ENCODE measurements around the gene ARFGAP3. TPM values are rescaled to one million over a fixed set of nuclear protein-coding genes. Genes with fewer than 3 reads are reported as not detected.

Gene ARFGAP3
- total RNA-seq, 1 donor from 2014 or later = 80.8 TPM

- Mint-ChIP-seq H3K4me1 (ENCODE audit: low read depth) (peaks cover 30% of the 10 kb centered on the region), H3K9me3 (ENCODE audit: low read depth) (no peaks in the 10 kb centered on the region), H3K4me3 (ENCODE audit: unreplicated experiment) (no peak overlapping the region), H3K27ac (ENCODE audit: unreplicated experiment) (peak overlapping the region; percentile 73), H3K36me3 (ENCODE audit: low read depth) (no peaks in the 10 kb centered on the region), H3K27me3 (ENCODE audit: low read depth) (no peaks in the 10 kb centered on the region)
- no peak for TF ChIP-seq CTCF (IDR thresholded peaks at IDR 0.05)
- no peak for DNase-seq (ENCODE audit: low spot score)
Observed at GRCh38 chr22:42862045-42862734, 5.1 kb upstream of the ARFGAP3 start.

- Mint-ChIP-seq H3K9me3 (ENCODE audit: low read depth) (no peaks in the 10 kb centered on the region), H3K36me3 (ENCODE audit: low read depth) (no peaks in the 10 kb centered on the region), H3K4me1 (ENCODE audit: low read depth) (peaks cover 32% of the 10 kb centered on the region), H3K27me3 (ENCODE audit: low read depth) (no peaks in the 10 kb centered on the region), H3K27ac (ENCODE audit: unreplicated experiment) (peak overlapping the region; percentile 33), H3K4me3 (ENCODE audit: unreplicated experiment) (no peak overlapping the region)
- no peak for TF ChIP-seq CTCF (IDR thresholded peaks at IDR 0.05)
- DNase-seq (ENCODE audit: low spot score) = no peak
Observed at GRCh38 chr22:42860968-42861367, 3.9 kb upstream of the ARFGAP3 start.

DNA sequence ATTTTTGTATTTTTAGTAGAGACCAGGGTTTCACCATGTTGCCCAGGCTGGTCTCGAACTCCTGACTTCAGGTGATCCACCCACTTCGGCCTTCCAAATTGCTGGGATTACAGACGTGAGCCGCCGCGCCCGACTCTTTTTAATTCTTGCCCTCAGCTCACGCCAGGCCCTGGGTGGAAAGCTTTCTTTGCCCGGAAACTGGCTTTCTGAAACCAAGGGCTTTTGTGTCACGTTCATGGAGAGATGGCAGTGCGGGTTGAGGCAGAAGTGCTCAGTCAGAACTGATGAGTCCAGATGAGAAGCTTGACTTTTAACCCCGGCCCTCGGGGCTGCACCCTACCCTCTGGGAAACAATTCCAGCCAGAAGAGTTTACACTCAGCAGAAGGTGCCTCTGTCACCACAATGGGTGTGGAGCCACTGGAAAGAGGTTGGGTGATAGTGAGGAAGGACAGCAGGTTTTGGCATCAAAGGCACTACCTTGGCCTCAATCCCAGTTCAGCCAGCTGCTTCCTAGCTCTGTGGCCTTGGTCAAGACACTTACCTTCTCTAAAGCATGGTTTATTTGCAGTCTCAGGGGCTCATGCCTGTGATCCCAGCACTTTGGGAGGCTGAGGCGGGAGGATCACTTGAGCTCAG, 890 bp upstream of the ARFGAP3 start:
- DNase-seq (ENCODE audit: low spot score) = no peak
- H3K9me3 Mint-ChIP-seq (ENCODE audit: low read depth) = no peaks in the 10 kb centered on the region
- H3K36me3 Mint-ChIP-seq (ENCODE audit: low read depth) = no peaks in the 10 kb centered on the region
- H3K4me3 Mint-ChIP-seq (ENCODE audit: unreplicated experiment) = peak overlapping the region; percentile 56
- H3K27me3 Mint-ChIP-seq (ENCODE audit: low read depth) = no peaks in the 10 kb centered on the region
- H3K27ac Mint-ChIP-seq (ENCODE audit: unreplicated experiment) = peak overlapping the region; percentile 5
- H3K4me1 Mint-ChIP-seq (ENCODE audit: low read depth) = peaks cover 43% of the 10 kb centered on the region
- no peak for TF ChIP-seq CTCF (IDR thresholded peaks at IDR 0.05)

- no peak for TF ChIP-seq CTCF (IDR thresholded peaks at IDR 0.05)
- DNase-seq (ENCODE audit: low spot score) = peak; percentile 59
- Mint-ChIP-seq H3K27me3 (ENCODE audit: low read depth) (no peaks in the 10 kb centered on the region), H3K9me3 (ENCODE audit: low read depth) (no peaks in the 10 kb centered on the region), H3K36me3 (ENCODE audit: low read depth) (no peaks in the 10 kb centered on the region), H3K4me3 (ENCODE audit: unreplicated experiment) (peak overlapping the region; percentile 94), H3K4me1 (ENCODE audit: low read depth) (peaks cover 33% of the 10 kb centered on the region), H3K27ac (ENCODE audit: unreplicated experiment) (peak overlapping the region; percentile 97)
Observed at GRCh38 chr22:42856179-42856864, 751 bp downstream of the ARFGAP3 start.

- H3K27ac Mint-ChIP-seq (ENCODE audit: unreplicated experiment) = peak overlapping the region; percentile 97
- H3K4me3 Mint-ChIP-seq (ENCODE audit: unreplicated experiment) = peak overlapping the region; percentile 94
- peaks cover 31% of the 10 kb centered on the region for H3K4me1 Mint-ChIP-seq (ENCODE audit: low read depth)
Observed at GRCh38 chr22:42855721-42856120, 1.4 kb downstream of the ARFGAP3 start.

More at GRCh38 chr22:42855721-42856120, 1.4 kb downstream of the ARFGAP3 start:
- no peaks in the 10 kb centered on the region for H3K27me3 Mint-ChIP-seq (ENCODE audit: low read depth)
- peak; percentile 18 for DNase-seq (ENCODE audit: low spot score)
- TF ChIP-seq CTCF (IDR thresholded peaks at IDR 0.05) = no peak
- H3K36me3 Mint-ChIP-seq (ENCODE audit: low read depth) = no peaks in the 10 kb centered on the region
- H3K9me3 Mint-ChIP-seq (ENCODE audit: low read depth) = no peaks in the 10 kb centered on the region
